Activated CD8-positive, alpha-beta memory T cell treated with anti-CD3 and anti-CD28 coated beads, Interleukin-2, amount 50 U/mL, for 24 hours (primary cell): ENCODE results near the gene WDR19.
"Not testable (repeated sequence)": the region's sequence is repeated elsewhere in the genome, so short reads cannot be mapped to it uniquely, and the experiment has no call there.

Experiments used
- DNase-seq: peaks from one replicate; pipeline ENCODE4 v3.0.0-alpha.2; 2020; ENCODE audit errors: extremely low read depth

WDR19 gene

GRCh38 chr4:39233114-39233513 lies 50.8 kb downstream of the WDR19 start:
- no peak for DNase-seq

GRCh38 chr4:39233783-39234182 lies 51.5 kb downstream of the WDR19 start:
- DNase-seq: no peak

GRCh38 chr4:39235021-39235420 lies 52.7 kb downstream of the WDR19 start:
- DNase-seq: no peak

- DNase-seq: no peak
Measured at GRCh38 chr4:39235696-39236095, 53.4 kb downstream of the WDR19 start.

GRCh38 chr4:39237179-39237578 lies 54.9 kb downstream of the WDR19 start:
- DNase-seq: no peak

- DNase-seq: no peak
Measured at GRCh38 chr4:39243462-39243861, 61.1 kb downstream of the WDR19 start.

GRCh38 chr4:39255266-39255665 lies 72.9 kb downstream of the WDR19 start:
- DNase-seq: no peak

- no peak for DNase-seq
Measured at GRCh38 chr4:39255871-39256270, 73.5 kb downstream of the WDR19 start.

GRCh38 chr4:39256436-39256835 lies 74.1 kb downstream of the WDR19 start:
- no peak for DNase-seq

- DNase-seq: no peak
Measured at GRCh38 chr4:39259571-39260330, 77.4 kb downstream of the WDR19 start.

GRCh38 chr4:39263895-39264294 lies 81.6 kb downstream of the WDR19 start:
- DNase-seq: no peak

GRCh38 chr4:39274503-39274902 lies 92.2 kb downstream of the WDR19 start:
- no peak for DNase-seq

GRCh38 chr4:39277661-39278060 lies 95.3 kb downstream of the WDR19 start:
- not testable (repeated sequence) for DNase-seq

GRCh38 chr4:39278476-39278875 lies 96.1 kb downstream of the WDR19 start:
- DNase-seq: no peak

- no peak for DNase-seq
Measured at GRCh38 chr4:39279416-39279815, 97.1 kb downstream of the WDR19 start.

- DNase-seq: no peak
Measured at GRCh38 chr4:39280770-39281169, 98.4 kb downstream of the WDR19 start.

- DNase-seq: no peak
Measured at GRCh38 chr4:39285111-39285795, 102.9 kb downstream of the WDR19 start.

GRCh38 chr4:39285853-39286252 lies 103.5 kb downstream of the WDR19 start:
- DNase-seq: no peak

GRCh38 chr4:39286263-39286662 lies 103.9 kb downstream of the WDR19 start:
- no peak for DNase-seq

GRCh38 chr4:39287223-39287622 lies 104.9 kb downstream of the WDR19 start:
- no peak for DNase-seq

GRCh38 chr4:39291686-39292085 lies 109.4 kb downstream of the WDR19 start:
- no peak for DNase-seq

- not testable (repeated sequence) for DNase-seq
Measured at GRCh38 chr4:39292433-39292832, 110.1 kb downstream of the WDR19 start.

GRCh38 chr4:39295784-39296183 lies 113.5 kb downstream of the WDR19 start:
- no peak for DNase-seq
